GM12864 (cell line): ENCODE results near the gene MORN4.

Source experiments
- DNase-seq: peaks from one replicate; pipeline ENCODE4 v3.0.0-alpha.2; 2011; ENCODE audit warnings: low read depth
- H3K4me3 ChIP-seq: 2 replicates; pipeline ENCODE4 v1.5.1; 2011; ENCODE audit warnings: mild to moderate bottlenecking, low read depth, low read length, control low read depth
- CTCF ChIP-seq: IDR thresholded peaks from 2 replicates; pipeline ENCODE4 v1.5.1; 2011; ENCODE audit warnings: low read depth, mild to moderate bottlenecking, moderate library complexity, low read length, control low read depth, inconsistent platforms; ENCODE audit errors: missing control alignments

Gene MORN4

GRCh38 chr10:97587183-97587582, 46.1 kb downstream of the MORN4 start:
- no peak overlapping the region for H3K4me3 ChIP-seq
- TF ChIP-seq CTCF: no peak
- DNase-seq: no peak

GRCh38 chr10:97585439-97585811, 47.9 kb downstream of the MORN4 start:
- DNase-seq: no peak
- no peak overlapping the region for H3K4me3 ChIP-seq
- TF ChIP-seq CTCF: no peak

DNA sequence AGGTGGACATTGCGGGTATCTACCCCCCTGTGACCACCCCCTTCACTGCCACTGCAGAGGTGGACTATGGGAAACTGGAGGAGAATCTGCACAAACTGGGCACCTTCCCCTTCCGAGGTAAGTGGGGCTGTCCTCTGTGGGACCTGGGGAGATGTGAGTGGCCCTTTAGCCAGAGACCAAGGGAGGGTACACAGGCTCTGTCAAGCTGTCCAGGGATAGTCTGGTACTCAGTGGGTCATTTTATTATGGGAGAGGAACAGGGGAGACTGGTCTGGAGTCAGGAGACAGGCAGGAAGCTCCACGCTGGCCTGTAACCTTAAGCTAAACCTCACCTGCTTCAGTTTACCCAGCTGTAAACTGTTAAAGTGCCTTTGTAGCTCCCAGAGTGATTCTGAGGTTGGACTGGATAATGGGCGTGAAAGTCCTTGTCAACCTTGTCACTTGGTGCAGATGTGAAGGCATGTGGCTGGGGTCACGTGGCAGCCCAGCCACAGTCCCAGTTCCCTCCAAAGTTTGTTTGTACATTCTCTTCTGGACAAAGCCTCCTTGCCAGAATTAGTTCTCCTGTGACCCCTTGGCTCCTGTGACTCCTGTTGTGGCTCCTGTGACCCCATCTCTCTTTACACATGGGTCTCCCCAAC, 48.4 kb downstream of the MORN4 start:
- H3K4me3 ChIP-seq: no peak overlapping the region
- no peak for DNase-seq
- TF ChIP-seq CTCF: no peak

DNA sequence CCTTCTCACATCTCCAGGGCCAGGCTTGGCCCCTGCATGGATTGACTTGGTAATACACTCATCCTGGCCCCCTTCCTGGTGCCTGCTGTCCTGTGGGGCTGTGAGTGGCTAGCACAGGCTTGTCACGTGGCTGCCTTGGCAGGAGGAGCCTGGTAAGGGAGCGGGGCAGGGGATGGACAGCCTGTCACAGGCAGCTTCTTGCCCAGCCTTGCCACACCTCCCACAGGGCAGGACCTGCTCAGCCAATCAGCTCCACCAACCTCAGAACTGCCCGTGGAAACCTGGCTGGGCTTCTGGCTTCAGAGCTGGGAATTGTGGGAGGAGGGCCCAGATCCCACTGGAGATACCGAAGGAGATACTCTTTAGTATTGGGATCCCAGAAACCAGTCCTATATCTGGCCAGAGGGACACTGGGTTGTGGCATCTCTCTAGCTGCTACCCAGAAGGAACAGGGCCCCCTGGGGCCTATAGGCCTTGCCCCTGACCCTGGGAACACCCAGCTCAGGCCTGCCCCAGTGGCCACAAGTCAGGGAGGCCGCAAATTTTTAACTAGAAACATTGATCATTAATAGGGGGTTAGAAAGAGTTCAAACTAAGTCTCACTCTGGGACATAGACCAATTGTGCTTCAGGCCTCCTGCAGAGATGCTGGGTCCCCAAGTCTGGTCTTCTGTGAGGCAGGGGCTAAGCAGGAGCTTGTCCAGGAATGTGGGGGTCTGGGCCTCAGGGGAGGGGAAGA, 49.1 kb downstream of the MORN4 start, which contains the start of gene HOGA1:
Gene HOGA1, plus strand, starts transcription at position 330 of the 738 bp plus-strand sequence. Its CDS starts 315 bp downstream, at position 645.
- H3K4me3 ChIP-seq: no peak within 1 kb of the TSS
- no peak for DNase-seq
- no peak for TF ChIP-seq CTCF

DNA sequence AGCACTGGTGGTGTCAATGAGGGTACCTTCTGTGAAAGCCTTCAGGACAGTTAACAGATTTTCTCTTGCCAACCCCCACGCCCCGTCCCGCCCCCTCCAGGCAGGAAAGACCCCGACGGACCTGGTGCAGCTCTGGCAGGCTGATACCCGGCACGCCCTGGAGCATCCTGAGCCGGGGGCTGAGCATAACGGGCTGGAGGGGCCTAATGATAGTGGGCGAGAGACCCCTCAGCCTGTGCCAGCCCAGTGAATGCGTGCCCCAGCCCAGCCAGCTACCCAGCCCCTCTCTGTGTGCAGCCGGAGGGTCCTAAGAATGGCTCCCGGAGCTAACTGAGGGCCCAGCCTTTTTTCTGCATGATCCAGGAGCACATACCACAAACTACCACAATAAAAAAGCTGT, 49.8 kb downstream of the MORN4 start:
- no peak for TF ChIP-seq CTCF
- DNase-seq: no peak
- H3K4me3 ChIP-seq: no peak overlapping the region

DNA sequence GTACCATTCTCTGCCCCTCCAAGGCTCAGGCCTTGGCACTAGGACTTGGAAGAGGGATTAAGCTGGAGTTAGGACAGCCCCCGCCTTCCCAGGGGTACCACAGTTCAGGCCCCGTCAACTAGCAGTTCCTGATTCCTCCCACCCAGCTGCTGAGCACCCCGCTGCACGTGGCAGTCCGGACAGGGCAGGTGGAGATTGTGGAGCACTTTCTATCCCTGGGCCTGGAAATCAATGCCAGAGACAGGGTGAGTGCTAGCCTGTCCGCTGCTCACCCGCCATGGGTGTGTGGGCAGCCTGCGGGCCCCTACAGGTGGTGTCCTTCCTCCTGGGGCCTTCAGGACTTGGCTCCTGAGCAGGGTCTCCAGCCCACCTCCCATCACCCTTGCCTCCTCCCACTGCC, 51.1 kb downstream of the MORN4 start:
- no peak overlapping the region for H3K4me3 ChIP-seq

More for the DNA sequence above, 51.1 kb downstream of the MORN4 start:
- no peak for DNase-seq
- no peak for TF ChIP-seq CTCF
